PFSK-1 (cell line): ENCODE data around the gene NUDT3.

Experiments used
- FOXP2 ChIP-seq: optimal IDR thresholded peaks from 2 replicates; pipeline ENCODE3; 2011; ENCODE audit warnings: borderline replicate concordance, control low read depth, inconsistent platforms; ENCODE audit not compliant: insufficient read depth; ENCODE audit errors: extremely low read length, extremely low read depth
- POLR2AphosphoS5 ChIP-seq: IDR thresholded peaks from 2 replicates; pipeline ENCODE4 v1.6.1; 2012; ENCODE audit warnings: low read depth, mild to moderate bottlenecking, control low read depth, low read length, moderate library complexity
- SIN3A ChIP-seq: IDR thresholded peaks from 2 replicates; pipeline ENCODE4 v1.6.1; 2012; ENCODE audit warnings: mild to moderate bottlenecking, low read length, moderate library complexity, borderline replicate concordance; ENCODE audit not compliant: insufficient read depth
- TAF1 ChIP-seq: IDR thresholded peaks from 2 replicates; pipeline ENCODE4 v1.6.1; 2012; ENCODE audit warnings: low read length, control low read depth, borderline replicate concordance; ENCODE audit not compliant: insufficient read depth
- TF ChIP-seq, protein P1 (sequence below), 2 experiments: IDR thresholded peaks; 2 replicates each; pipeline versions ENCODE4 v1.6.1 to v1.8.0; 2011 to 2012; ENCODE audit warnings: low read depth in 2 of 2, low read length in 2 of 2, control low read depth in 1 of 2, inconsistent platforms in 1 of 2, mild to moderate bottlenecking in 1 of 2, moderate library complexity in 1 of 2; ENCODE audit not compliant: insufficient read depth in 1 of 2

The NUDT3 gene

DNA sequence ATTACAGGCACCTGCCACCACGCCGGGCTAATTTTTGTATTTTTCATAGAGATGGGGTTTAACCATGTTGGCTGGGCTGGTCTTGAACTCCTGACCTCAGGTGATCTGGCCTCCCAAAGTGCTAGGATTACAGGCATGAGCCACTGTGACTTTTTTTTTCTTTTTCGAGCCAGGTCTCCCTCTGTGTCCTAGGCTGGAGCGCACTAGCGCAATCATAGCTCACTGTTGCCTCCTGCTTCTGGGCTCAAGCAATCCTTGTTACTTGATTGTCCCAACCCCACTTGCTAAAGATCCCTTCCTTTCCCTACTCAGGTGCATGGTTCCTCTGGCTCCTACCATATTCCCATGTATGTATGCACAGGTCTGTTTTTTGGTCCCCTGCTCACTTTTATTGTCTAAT is 116.3 kb downstream of the NUDT3 start:
- TF ChIP-seq SIN3A (no peak), TAF1 (no peak), FOXP2 (no peak), POLR2AphosphoS5 (no peak)
- TF ChIP-seq, protein P1, sequence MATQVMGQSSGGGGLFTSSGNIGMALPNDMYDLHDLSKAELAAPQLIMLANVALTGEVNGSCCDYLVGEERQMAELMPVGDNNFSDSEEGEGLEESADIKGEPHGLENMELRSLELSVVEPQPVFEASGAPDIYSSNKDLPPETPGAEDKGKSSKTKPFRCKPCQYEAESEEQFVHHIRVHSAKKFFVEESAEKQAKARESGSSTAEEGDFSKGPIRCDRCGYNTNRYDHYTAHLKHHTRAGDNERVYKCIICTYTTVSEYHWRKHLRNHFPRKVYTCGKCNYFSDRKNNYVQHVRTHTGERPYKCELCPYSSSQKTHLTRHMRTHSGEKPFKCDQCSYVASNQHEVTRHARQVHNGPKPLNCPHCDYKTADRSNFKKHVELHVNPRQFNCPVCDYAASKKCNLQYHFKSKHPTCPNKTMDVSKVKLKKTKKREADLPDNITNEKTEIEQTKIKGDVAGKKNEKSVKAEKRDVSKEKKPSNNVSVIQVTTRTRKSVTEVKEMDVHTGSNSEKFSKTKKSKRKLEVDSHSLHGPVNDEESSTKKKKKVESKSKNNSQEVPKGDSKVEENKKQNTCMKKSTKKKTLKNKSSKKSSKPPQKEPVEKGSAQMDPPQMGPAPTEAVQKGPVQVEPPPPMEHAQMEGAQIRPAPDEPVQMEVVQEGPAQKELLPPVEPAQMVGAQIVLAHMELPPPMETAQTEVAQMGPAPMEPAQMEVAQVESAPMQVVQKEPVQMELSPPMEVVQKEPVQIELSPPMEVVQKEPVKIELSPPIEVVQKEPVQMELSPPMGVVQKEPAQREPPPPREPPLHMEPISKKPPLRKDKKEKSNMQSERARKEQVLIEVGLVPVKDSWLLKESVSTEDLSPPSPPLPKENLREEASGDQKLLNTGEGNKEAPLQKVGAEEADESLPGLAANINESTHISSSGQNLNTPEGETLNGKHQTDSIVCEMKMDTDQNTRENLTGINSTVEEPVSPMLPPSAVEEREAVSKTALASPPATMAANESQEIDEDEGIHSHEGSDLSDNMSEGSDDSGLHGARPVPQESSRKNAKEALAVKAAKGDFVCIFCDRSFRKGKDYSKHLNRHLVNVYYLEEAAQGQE (IDR thresholded peaks at IDR 0.05; ENCODE audit: insufficient read depth in 1 of 2, low read depth in 2 of 2, low read length in 2 of 2), result no peak

DNA sequence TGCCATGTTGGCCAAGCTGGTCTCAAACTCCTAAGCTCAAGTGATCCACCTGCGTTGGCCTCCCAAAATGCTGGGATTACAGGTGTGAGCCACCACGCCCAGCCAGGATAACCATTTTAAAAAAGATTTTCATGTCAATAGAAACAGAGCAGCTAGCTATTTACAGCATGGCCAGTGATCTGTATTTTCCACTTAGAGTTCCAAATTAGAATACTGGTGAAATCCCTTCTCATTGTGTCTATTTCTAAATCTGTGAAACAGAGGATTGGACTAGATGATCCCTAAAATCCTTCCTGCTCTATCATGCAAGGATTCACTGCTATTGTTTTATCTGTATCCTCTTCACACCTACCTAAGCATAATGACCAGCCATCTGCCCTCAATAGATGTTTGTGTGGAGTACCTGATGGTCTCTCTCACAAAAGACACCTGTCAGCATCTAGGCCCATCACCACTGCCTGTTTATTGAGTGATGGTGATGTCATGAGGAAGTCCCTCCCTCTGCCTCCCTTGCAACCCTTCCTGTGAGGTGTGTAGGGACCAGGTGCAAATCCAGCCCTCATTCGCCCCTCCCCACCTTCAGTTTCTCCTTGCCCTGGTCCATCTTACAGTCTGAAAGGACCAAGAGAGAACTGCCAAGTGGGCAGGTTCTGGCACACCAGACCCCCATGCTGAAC is 117.2 kb downstream of the NUDT3 start:
- TF ChIP-seq FOXP2 (no peak), SIN3A (no peak), POLR2AphosphoS5 (no peak), TAF1 (no peak)
- TF ChIP-seq, protein P1 (IDR thresholded peaks at IDR 0.05; ENCODE audit: insufficient read depth in 1 of 2, low read depth in 2 of 2, low read length in 2 of 2), result no peak

DNA sequence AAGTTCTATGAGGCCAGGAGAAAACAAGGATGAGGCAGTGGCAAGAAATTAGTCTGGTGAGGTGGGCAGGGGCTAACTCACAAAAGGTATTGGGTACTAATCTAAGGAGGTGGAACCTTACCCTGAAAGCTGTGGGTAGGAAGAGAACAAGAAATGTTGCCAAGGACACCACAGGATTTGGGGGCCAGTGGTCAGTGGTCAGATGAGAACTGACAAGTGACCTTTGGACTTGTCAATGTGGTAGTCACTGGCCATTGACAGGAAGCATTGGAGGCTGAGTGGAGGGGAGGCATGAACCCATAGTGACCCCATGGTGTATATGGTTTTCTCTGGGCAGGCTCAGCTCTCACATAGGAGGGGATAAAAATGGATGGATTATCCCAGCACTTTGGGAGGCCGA is 118.3 kb downstream of the NUDT3 start:
- TF ChIP-seq TAF1 (no peak), SIN3A (no peak), FOXP2 (no peak)
- TF ChIP-seq, protein P1 (IDR thresholded peaks at IDR 0.05; ENCODE audit: insufficient read depth in 1 of 2, low read depth in 2 of 2, low read length in 2 of 2), result no peak

DNA sequence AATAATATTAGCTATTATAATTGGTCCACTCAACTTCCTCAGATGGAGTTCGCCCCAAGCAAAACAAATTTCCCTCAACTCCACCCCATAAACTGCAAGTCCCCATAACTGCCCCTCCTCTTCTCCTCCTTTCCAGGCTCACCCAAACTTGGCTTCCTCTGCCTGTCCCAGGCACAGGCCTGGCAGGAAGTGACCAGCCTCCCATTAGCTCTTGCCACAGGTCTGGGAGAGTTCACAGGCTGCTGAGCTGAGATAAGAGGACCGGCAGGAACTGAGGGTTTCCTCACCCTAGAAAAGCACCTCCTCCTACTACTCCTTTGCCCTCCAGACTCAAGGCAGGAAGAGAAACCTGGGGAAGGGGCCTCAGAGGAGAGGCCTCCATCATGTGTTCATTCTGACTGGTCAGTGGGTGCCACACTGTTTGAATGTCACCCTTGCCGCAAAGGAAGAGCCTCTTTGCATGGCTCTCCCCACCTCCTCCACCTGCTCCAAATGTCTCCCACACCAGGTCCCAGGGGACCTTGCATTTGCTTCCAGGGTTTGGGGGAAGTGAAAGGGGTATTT is 119.1 kb downstream of the NUDT3 start:
- TF ChIP-seq TAF1 (no peak), POLR2AphosphoS5 (no peak)

DNA sequence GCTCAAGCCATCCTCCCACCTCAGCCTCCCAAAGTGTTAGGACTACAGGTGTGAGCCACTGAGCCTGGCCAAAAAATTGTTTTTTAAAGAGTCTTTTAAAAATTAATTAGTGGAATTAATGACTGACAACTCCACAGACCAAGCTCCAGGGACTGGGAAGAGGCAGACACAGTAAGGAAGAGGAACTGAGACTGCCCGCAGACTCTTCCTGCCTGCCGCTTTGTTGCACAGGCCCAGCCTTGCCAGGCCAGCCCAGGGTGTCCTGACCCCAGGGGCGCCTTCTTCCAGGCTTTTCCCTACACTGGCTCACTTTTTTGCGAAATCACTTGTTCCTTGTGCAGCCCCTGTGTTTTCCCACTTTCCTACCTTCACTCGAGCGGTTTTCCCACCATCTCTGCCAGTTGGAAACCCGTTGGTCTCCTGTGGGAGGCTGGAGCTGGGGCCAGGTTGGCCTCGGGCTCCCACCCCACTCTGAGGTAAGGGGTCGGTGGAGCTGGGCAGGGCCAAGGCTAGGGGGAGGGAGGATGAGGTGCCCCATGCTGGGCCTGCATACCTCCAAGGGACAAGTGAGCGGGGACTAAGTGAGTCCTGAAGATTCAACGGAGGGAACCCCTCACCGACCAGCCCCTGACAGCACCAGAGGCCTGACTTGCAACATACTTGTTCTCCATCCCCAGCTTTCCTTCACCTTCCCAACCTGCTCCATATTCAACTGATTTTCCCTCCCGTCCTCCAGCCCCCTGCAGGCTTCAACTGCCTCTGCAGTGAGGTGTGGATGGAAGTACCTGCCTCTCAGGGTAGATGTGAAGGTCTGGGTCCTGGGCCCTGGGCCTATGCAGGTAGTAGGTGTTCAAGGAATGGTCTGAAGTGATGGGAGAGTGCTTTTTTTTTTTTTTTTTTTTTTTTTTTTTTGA is 120.2 kb downstream of the NUDT3 start:
- TF ChIP-seq FOXP2 (no peak), SIN3A (no peak), POLR2AphosphoS5 (no peak), TAF1 (no peak)
- TF ChIP-seq, protein P1 (IDR thresholded peaks at IDR 0.05; ENCODE audit: insufficient read depth in 1 of 2, low read depth in 2 of 2, low read length in 2 of 2), result no peak
